ENCODE results near the gene ZFP57.

GRCh38 chr6:29637247-29637646, 43.7 kb downstream of the ZFP57 start:
- TF ChIP-seq CTCF (IDR thresholded peaks at IDR 0.05) (no peak), POLR2A (IDR thresholded peaks at IDR 0.05) (no peak), POLR2AphosphoS5 (IDR thresholded peaks at IDR 0.05) (no peak)

Measured in suprapubic skin (tissue), 4 donors.